ENCODE results near the gene PLA2G15. TPM values are rescaled to one million over a fixed set of nuclear protein-coding genes. Genes with fewer than 3 reads are reported as not detected.
A peak's percentile ranks its signal among the peaks of the same experiment; 100 is the strongest.

PLA2G15 gene
- total and polyA plus RNA-seq, 2 of the 13 experiments (the other 11 are each of a cell fraction or from before 2014, with no cell fraction given) = 14.4 to 23.7 TPM

DNA sequence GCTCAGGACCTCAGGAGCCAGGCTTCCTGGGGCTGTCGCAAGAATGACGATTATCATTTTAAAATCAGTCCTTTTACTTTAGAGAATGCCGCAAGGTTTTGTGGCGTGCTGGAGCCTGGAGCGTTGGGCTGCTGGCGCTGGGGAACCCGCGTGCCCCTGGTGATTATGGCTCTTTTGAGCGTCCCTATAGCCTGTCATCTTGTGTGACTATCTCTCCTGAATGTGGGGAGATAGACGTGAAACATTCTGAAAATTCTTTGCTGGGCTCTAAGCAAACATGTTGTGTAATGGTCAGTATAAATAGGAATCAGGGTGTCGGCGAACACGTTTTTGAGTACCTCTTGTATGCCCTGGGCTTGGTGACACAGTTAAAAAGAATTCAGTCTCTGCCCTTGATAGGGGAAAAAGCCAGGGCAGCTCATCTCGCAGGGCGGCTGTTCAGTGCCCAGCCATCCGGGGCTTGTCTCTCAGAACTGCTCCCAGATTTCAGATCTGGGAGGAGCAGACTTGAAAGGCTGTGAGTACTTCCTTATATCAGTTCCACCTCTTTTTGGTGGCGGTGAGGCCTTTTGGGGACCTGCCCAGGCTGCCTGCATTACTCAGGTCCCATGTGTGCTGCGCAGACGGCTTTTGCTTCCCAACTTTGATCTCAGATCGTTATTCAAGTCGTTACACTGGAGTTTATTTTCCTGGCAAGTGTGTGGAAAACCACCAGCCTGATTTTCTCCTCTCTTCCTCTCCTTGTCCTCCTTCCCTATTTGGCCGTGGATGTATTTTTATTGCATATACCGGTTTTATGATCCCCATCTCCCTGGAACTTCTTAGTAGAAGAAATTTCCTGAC is 20.1 kb downstream of the PLA2G15 start (continued):
- TF ChIP-seq, protein P1, sequence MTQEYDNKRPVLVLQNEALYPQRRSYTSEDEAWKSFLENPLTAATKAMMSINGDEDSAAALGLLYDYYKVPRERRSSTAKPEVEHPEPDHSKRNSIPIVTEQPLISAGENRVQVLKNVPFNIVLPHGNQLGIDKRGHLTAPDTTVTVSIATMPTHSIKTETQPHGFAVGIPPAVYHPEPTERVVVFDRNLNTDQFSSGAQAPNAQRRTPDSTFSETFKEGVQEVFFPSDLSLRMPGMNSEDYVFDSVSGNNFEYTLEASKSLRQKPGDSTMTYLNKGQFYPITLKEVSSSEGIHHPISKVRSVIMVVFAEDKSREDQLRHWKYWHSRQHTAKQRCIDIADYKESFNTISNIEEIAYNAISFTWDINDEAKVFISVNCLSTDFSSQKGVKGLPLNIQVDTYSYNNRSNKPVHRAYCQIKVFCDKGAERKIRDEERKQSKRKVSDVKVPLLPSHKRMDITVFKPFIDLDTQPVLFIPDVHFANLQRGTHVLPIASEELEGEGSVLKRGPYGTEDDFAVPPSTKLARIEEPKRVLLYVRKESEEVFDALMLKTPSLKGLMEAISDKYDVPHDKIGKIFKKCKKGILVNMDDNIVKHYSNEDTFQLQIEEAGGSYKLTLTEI (CRISPR knock-in tag; conservative IDR thresholded peaks at IDR 0.05) = no peak
- TF ChIP-seq, protein P2, sequence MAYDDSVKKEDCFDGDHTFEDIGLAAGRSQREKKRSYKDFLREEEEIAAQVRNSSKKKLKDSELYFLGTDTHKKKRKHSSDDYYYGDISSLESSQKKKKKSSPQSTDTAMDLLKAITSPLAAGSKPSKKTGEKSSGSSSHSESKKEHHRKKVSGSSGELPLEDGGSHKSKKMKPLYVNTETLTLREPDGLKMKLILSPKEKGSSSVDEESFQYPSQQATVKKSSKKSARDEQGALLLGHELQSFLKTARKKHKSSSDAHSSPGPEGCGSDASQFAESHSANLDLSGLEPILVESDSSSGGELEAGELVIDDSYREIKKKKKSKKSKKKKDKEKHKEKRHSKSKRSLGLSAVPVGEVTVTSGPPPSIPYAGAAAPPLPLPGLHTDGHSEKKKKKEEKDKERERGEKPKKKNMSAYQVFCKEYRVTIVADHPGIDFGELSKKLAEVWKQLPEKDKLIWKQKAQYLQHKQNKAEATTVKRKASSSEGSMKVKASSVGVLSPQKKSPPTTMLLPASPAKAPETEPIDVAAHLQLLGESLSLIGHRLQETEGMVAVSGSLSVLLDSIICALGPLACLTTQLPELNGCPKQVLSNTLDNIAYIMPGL (CRISPR knock-in tag; IDR thresholded peaks at IDR 0.05; ENCODE audit: borderline replicate concordance in 1 of 2, low read depth in 1 of 2) = peak; percentile 41 to 45; a peak in 2 of 4 replicates
- TF ChIP-seq FOXM1 (CRISPR knock-in tag; IDR thresholded peaks at IDR 0.05) (no peak), ZNF772 (CRISPR knock-in tag; IDR thresholded peaks at IDR 0.05) (peak; percentile 40; the same call in 1 of the 2 replicates), ZNF878 (CRISPR knock-in tag; IDR thresholded peaks at IDR 0.05) (peak; percentile 96), PHF8 (CRISPR knock-in tag; IDR thresholded peaks at IDR 0.05) (peak; percentile 56; the same call in 1 of the 2 replicates), NR1H2 (CRISPR knock-in tag; IDR thresholded peaks at IDR 0.05; ENCODE audit: borderline replicate concordance, low read depth) (no peak), ZFP36 (IDR thresholded peaks at IDR 0.05; ENCODE audit: borderline replicate concordance, low read depth, low read length, partially characterized antibody) (no peak), RAD21 (CRISPR knock-in tag; IDR thresholded peaks at IDR 0.05) (0 out of 2 replicates have a peak, but pooled peaks have one; percentile 8), MEIS2 (CRISPR knock-in tag; IDR thresholded peaks at IDR 0.05) (peak; percentile 68), ZNF547 (CRISPR knock-in tag; IDR thresholded peaks at IDR 0.05) (no peak), CEBPB (IDR thresholded peaks at IDR 0.05; ENCODE audit: borderline replicate concordance, low read depth, low read length) (peak; percentile 91), RELA (CRISPR knock-in tag; IDR thresholded peaks at IDR 0.05) (no peak), MAZ (IDR thresholded peaks at IDR 0.05; ENCODE audit: borderline replicate concordance, low read depth, low read length) (0 out of 2 replicates have a peak, but pooled peaks have one; percentile 47), MAZ (CRISPR knock-in tag; IDR thresholded peaks at IDR 0.05; ENCODE audit: low read depth) (peak; percentile 26; the same call in 1 of the 2 replicates), SIN3B (IDR thresholded peaks at IDR 0.05; ENCODE audit: low read length) (no peak), ETV6 (CRISPR knock-in tag; conservative IDR thresholded peaks at IDR 0.05) (0 out of 2 replicates have a peak, but pooled peaks have one; percentile 17), PTBP1 (IDR thresholded peaks at IDR 0.05; ENCODE audit: low read depth, low read length, poor library complexity, severe bottlenecking) (no peak), ZNF563 (CRISPR knock-in tag; IDR thresholded peaks at IDR 0.05) (no peak), ATF1 (CRISPR knock-in tag; IDR thresholded peaks at IDR 0.05) (peak; percentile 60; the same call in 1 of the 2 replicates), ZNF350 (CRISPR knock-in tag; IDR thresholded peaks at IDR 0.05; ENCODE audit: borderline replicate concordance, low read depth) (peak; percentile 83; the same call in 1 of the 2 replicates)
- TF ChIP-seq, protein P3, sequence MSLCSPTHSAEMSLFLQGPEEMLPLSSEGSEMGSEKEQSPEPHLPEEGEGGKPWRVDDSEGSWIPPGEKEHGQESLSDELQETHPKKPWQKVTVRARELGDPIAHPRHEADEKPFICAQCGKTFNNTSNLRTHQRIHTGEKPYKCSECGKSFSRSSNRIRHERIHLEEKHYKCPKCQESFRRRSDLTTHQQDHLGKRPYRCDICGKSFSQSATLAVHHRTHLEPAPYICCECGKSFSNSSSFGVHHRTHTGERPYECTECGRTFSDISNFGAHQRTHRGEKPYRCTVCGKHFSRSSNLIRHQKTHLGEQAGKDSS (CRISPR knock-in tag; IDR thresholded peaks at IDR 0.05; ENCODE audit: borderline replicate concordance, low read depth) = no peak
- TF ChIP-seq, protein P4, sequence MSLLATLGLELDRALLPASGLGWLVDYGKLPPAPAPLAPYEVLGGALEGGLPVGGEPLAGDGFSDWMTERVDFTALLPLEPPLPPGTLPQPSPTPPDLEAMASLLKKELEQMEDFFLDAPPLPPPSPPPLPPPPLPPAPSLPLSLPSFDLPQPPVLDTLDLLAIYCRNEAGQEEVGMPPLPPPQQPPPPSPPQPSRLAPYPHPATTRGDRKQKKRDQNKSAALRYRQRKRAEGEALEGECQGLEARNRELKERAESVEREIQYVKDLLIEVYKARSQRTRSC (CRISPR knock-in tag; IDR thresholded peaks at IDR 0.05; ENCODE audit: low read depth) = no peak; the same call in 1 of the 2 replicates
- TF ChIP-seq, protein P5, sequence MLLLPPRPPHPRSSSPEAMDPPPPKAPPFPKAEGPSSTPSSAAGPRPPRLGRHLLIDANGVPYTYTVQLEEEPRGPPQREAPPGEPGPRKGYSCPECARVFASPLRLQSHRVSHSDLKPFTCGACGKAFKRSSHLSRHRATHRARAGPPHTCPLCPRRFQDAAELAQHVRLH (CRISPR knock-in tag; IDR thresholded peaks at IDR 0.05; ENCODE audit: borderline replicate concordance, low read depth) = peak; percentile 87; the same call in 1 of the 2 replicates

All from HepG2 (cell line).